IPS-NIHi11 (cell line): Measurements from ENCODE around the gene ZNF692.
"Not testable (repeated sequence)": the region's sequence is repeated elsewhere in the genome, so short reads cannot be mapped to it uniquely, and the experiment has no call there.

Source experiments
- DNase-seq: peaks from one replicate; pipeline ENCODE4 v3.0.0; 2012; ENCODE audit warnings: mixed read lengths, low spot score

ZNF692 gene

GRCh38 chr1:248858891-248859889 lies at the start of gene ZNF692:
ZNF692 (minus strand) TSS chr1:248859085; CDS start chr1:248858309, 776 bp downstream.
- peak; percentile 96 for DNase-seq

GRCh38 chr1:248906753-248907661 lies 48.1 kb upstream of the ZNF692 start:
- DNase-seq = no peak

- peak; percentile 96 for DNase-seq
Measured at GRCh38 chr1:248906009-248906752, 47.3 kb upstream of the ZNF692 start, which contains the start of gene PGBD2. PGBD2 (plus strand) TSS chr1:248906235; CDS start chr1:248913863, 7,628 bp downstream.

- no peak for DNase-seq
Measured at GRCh38 chr1:248905662-248906008, 46.8 kb upstream of the ZNF692 start.

GRCh38 chr1:248904437-248905216 lies 45.7 kb upstream of the ZNF692 start:
- no peak for DNase-seq

GRCh38 chr1:248901578-248901977 lies 42.7 kb upstream of the ZNF692 start:
- DNase-seq = no peak

GRCh38 chr1:248900637-248901036 lies 41.8 kb upstream of the ZNF692 start:
- DNase-seq = no peak

GRCh38 chr1:248897412-248898337 lies 38.8 kb upstream of the ZNF692 start:
- no peak for DNase-seq

- DNase-seq = no peak
Measured at GRCh38 chr1:248894837-248895236, 36.0 kb upstream of the ZNF692 start.

- DNase-seq = no peak
Measured at GRCh38 chr1:248892590-248892989, 33.7 kb upstream of the ZNF692 start.

- DNase-seq = no peak
Measured at GRCh38 chr1:248891758-248892157, 32.9 kb upstream of the ZNF692 start.

GRCh38 chr1:248890549-248891498 lies 31.9 kb upstream of the ZNF692 start:
- no peak for DNase-seq

- DNase-seq = not testable (repeated sequence)
Measured at GRCh38 chr1:248889914-248890243, 31.0 kb upstream of the ZNF692 start.

GRCh38 chr1:248886237-248886895 lies 27.5 kb upstream of the ZNF692 start:
- no peak for DNase-seq

GRCh38 chr1:248885646-248886045 lies 26.8 kb upstream of the ZNF692 start:
- no peak for DNase-seq

GRCh38 chr1:248884632-248885295 lies 25.9 kb upstream of the ZNF692 start:
- no peak for DNase-seq

GRCh38 chr1:248882427-248882826 lies 23.5 kb upstream of the ZNF692 start:
- not testable (repeated sequence) for DNase-seq

GRCh38 chr1:248881261-248881660 lies 22.4 kb upstream of the ZNF692 start:
- no peak for DNase-seq
